Stimulated activated CD8-positive, alpha-beta memory T cell treated with anti-CD3 and anti-CD28 coated beads, Interleukin-4, amount 100 ng/mL, for 4 hours (primary cell): ENCODE results near the gene SMYD3.
"Not testable (repeated sequence)": the region's sequence is repeated elsewhere in the genome, so short reads cannot be mapped to it uniquely, and the experiment has no call there.

ENCODE experiments used
- DNase-seq, 2 donors: peaks; one replicate each; pipeline ENCODE4 v3.0.0-alpha.2; 2020; ENCODE audit warnings: low read depth in 2 of 2, low spot score in 1 of 2

SMYD3 gene

GRCh38 chr1:245779797-245780755 is 727.0 kb downstream of the SMYD3 start:
- DNase-seq = no peak

GRCh38 chr1:245777752-245778151 is 729.3 kb downstream of the SMYD3 start:
- DNase-seq = no peak

GRCh38 chr1:245776694-245777332 is 730.3 kb downstream of the SMYD3 start:
- no peak for DNase-seq

- DNase-seq = no peak
Measured at GRCh38 chr1:245776139-245776538, 730.9 kb downstream of the SMYD3 start.

- DNase-seq = not testable (repeated sequence)
Measured at GRCh38 chr1:245774931-245775330, 732.1 kb downstream of the SMYD3 start.

GRCh38 chr1:245774196-245774595 is 732.9 kb downstream of the SMYD3 start:
- no peak for DNase-seq

- no peak for DNase-seq
Measured at GRCh38 chr1:245773344-245773743, 733.7 kb downstream of the SMYD3 start.

GRCh38 chr1:245772739-245773138 is 734.3 kb downstream of the SMYD3 start:
- no peak for DNase-seq

- DNase-seq = no peak
Measured at GRCh38 chr1:245772325-245772724, 734.8 kb downstream of the SMYD3 start.

- no peak for DNase-seq
Measured at GRCh38 chr1:245771511-245772281, 735.4 kb downstream of the SMYD3 start.

GRCh38 chr1:245770156-245770555 is 736.9 kb downstream of the SMYD3 start:
- no peak for DNase-seq

- no peak for DNase-seq
Measured at GRCh38 chr1:245768596-245768995, 738.5 kb downstream of the SMYD3 start.

- DNase-seq = no peak
Measured at GRCh38 chr1:245765230-245766000, 741.7 kb downstream of the SMYD3 start.

GRCh38 chr1:245763873-245764331 is 743.2 kb downstream of the SMYD3 start:
- DNase-seq = no peak

- no peak for DNase-seq
Measured at GRCh38 chr1:245762396-245762910, 744.6 kb downstream of the SMYD3 start.

GRCh38 chr1:245760301-245760700 is 746.8 kb downstream of the SMYD3 start:
- DNase-seq = no peak

GRCh38 chr1:245754463-245754961 is 752.6 kb downstream of the SMYD3 start:
- no peak for DNase-seq

- no peak for DNase-seq
Measured at GRCh38 chr1:245753807-245754206, 753.3 kb downstream of the SMYD3 start.

GRCh38 chr1:245752561-245752960 is 754.5 kb downstream of the SMYD3 start:
- no peak for DNase-seq

GRCh38 chr1:245751726-245752470 is 755.2 kb downstream of the SMYD3 start:
- no peak for DNase-seq
